Measurements from ENCODE around the gene B3GNT4. TPM values are rescaled to one million over a fixed set of nuclear protein-coding genes. Genes with fewer than 3 reads are reported as not detected.

The B3GNT4 gene
- total and polyA plus RNA-seq, 8 donors: 0.58 to 0.81 (median 0.62) TPM; not detected in 4

DNA sequence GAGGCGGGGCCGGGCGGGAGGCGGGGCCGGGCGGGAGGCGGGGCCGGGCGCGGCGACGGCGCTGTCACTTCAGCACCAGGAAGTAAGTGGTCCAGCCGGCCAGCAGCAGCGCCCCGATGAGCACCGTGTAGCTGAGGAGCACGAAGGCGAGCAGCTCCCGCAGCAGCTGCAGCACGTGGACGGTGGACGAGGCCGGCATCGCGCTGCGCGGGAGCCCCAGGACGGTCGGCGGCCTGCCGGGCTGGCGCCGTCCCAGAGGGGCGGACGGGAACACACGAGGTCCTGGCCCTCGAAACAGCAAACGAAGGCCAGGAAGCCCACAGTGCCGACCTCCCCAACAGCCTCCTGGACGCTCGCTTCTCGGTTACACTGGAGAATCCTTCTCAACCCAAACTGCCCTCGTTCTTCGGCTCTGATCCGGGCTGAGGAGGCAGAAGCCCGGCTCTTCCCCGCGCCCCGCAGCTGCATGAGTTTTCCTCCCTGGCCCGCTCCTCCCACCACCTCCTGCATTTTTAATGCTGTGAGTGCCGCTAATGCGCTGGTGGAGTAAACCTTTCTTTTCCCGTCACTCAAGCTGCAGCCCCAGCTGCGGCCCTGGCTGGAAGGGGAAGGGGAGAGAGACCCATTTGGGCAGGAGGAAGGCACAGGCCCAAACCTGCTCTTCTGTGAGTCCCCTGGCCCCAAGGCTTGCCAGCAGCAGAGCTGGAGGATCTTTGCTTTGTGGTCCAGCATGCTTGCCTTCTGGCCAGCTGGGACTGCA is 23.0 kb downstream of the B3GNT4 start:
- H3K4me3 ChIP-seq: peak overlapping the region; percentile 45 to 98 (median 50)
- DNase-seq: no peak
- H3K4me1 ChIP-seq: peaks cover 20 to 43% (median 34%) of the 10 kb centered on the region in 4 donors
- no peaks in the 10 kb centered on the region for H3K9me3 ChIP-seq
- peak overlapping the region; percentile 63 to 100 (median 71) for H3K27ac ChIP-seq
- peak in 1 of 3 donors; percentile 32 for TF ChIP-seq POLR2AphosphoS5 (IDR thresholded peaks at IDR 0.05)
- no peak for TF ChIP-seq POLR2A (IDR thresholded peaks at IDR 0.05)
- TF ChIP-seq EP300 (IDR thresholded peaks at IDR 0.05): no peak
- H3K27me3 ChIP-seq: no peaks in the 10 kb centered on the region
- peaks cover 9 to 67% (median 56%) of the 10 kb centered on the region in 4 donors for H3K36me3 ChIP-seq
- 7 to 32% (median 10%) methylated on average over 13 to 55 of the region's 55 CpGs for WGBS, 5 donors
- intact Hi-C loops (cut with DNase I; ENCODE audit: low total_unique reads): no loop called here

DNA sequence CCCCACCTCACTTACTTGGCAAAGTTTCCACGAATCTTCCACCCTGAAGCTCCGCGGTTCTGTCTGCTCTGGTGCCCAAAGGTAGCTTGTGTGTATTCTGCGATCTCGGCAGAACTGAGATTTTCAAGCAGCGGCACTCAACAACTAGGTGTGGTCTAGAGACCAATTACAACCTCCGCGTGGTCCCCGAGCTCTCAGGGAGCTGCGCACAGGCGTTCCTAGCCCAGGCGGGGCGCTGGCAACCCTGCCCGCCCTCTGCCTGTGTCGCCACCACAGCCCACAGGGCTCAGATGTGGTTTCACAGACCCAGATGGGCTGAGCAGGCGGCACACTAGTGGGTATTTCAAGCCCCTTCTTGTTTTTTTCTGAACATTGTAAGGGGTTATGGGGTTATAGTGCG is 23.8 kb downstream of the B3GNT4 start:
- Histone ChIP-seq H3K27ac (no peak overlapping the region), H3K27me3 (no peaks in the 10 kb centered on the region), H3K9me3 (no peaks in the 10 kb centered on the region), H3K4me3 (no peak overlapping the region), H3K4me1 (peaks cover 20 to 43% (median 33%) of the 10 kb centered on the region in 4 donors), H3K36me3 (peaks cover 13 to 68% (median 56%) of the 10 kb centered on the region in 4 donors)
- DNase-seq: peak in 1 of 2 donors; percentile 50
- intact Hi-C loops (cut with DNase I; ENCODE audit: low total_unique reads): no loop called here
- WGBS, 5 donors: 84 to 88% (median 87%) methylated on average over 17 of the region's 17 CpGs
- no peak for TF ChIP-seq POLR2AphosphoS5 (IDR thresholded peaks at IDR 0.05)
- TF ChIP-seq, protein P1, sequence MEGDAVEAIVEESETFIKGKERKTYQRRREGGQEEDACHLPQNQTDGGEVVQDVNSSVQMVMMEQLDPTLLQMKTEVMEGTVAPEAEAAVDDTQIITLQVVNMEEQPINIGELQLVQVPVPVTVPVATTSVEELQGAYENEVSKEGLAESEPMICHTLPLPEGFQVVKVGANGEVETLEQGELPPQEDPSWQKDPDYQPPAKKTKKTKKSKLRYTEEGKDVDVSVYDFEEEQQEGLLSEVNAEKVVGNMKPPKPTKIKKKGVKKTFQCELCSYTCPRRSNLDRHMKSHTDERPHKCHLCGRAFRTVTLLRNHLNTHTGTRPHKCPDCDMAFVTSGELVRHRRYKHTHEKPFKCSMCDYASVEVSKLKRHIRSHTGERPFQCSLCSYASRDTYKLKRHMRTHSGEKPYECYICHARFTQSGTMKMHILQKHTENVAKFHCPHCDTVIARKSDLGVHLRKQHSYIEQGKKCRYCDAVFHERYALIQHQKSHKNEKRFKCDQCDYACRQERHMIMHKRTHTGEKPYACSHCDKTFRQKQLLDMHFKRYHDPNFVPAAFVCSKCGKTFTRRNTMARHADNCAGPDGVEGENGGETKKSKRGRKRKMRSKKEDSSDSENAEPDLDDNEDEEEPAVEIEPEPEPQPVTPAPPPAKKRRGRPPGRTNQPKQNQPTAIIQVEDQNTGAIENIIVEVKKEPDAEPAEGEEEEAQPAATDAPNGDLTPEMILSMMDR (IDR thresholded peaks at IDR 0.05): no peak

DNA sequence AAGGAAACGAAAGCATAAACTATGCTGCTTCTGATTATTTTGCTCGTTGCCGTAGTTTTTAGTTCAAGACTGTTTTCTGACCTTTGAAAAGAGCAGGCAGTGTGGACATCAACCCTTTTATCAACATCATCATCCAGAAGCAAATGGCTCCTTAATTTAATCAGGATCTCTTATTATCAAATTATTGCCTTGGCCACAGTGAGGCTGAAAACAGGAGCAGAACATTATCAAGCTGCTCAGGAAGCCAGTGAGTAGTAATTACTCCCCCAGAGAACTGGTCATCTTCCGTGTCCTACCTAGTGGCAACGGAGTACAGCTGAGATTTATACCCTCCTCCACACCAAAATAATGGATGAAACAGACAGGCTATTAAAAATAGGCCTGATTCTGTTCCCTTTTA is 24.6 kb downstream of the B3GNT4 start:
- intact Hi-C loops (cut with DNase I; ENCODE audit: low total_unique reads): no loop called here
- 88 to 96% (median 90%) methylated on average over 5 of the region's 5 CpGs for WGBS, 5 donors
- no peak overlapping the region for H3K27ac ChIP-seq
- peaks cover 19 to 68% (median 56%) of the 10 kb centered on the region in 4 donors for H3K36me3 ChIP-seq
- DNase-seq: peak in 1 of 2 donors; percentile 29
- H3K9me3 ChIP-seq: no peaks in the 10 kb centered on the region
- TF ChIP-seq POLR2A (IDR thresholded peaks at IDR 0.05): no peak
- no peak for TF ChIP-seq POLR2AphosphoS5 (IDR thresholded peaks at IDR 0.05)
- TF ChIP-seq, protein P1 (IDR thresholded peaks at IDR 0.05): no peak
- no peak for TF ChIP-seq EP300 (IDR thresholded peaks at IDR 0.05)
- no peak overlapping the region for H3K4me3 ChIP-seq
- H3K27me3 ChIP-seq: no peaks in the 10 kb centered on the region
- peaks cover 20 to 36% (median 29%) of the 10 kb centered on the region in 4 donors for H3K4me1 ChIP-seq

DNA sequence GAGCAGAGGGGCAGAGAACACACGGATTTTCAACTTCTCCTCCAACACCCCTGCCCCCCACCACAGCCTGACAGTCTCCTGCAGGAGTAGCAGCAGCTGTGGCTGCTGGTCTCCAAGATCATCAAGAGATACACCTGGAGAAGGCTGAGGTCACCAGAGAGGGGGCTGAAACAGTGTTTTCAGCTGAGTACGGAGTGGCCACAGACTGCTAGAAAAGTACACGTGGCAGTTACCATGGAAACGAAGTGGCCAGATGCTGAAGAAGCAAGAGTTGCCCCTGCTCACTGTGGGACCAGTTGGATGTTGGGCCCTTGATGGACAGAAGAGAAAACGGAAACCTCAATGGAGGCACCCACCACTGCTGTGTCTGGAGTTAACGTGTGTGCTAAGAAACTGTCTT is 27.3 kb downstream of the B3GNT4 start:
- Histone ChIP-seq H3K4me1 (peaks cover 8 to 12% (median 10%) of the 10 kb centered on the region in 4 donors), H3K27ac (no peak overlapping the region), H3K4me3 (no peak overlapping the region), H3K36me3 (peaks cover 46 to 81% (median 70%) of the 10 kb centered on the region in 4 donors), H3K9me3 (no peaks in the 10 kb centered on the region), H3K27me3 (no peaks in the 10 kb centered on the region)
- TF ChIP-seq EP300 (IDR thresholded peaks at IDR 0.05) (no peak), POLR2A (IDR thresholded peaks at IDR 0.05) (no peak), POLR2AphosphoS5 (IDR thresholded peaks at IDR 0.05) (no peak)
- TF ChIP-seq, protein P1 (IDR thresholded peaks at IDR 0.05): no peak
- intact Hi-C loops (cut with DNase I; ENCODE audit: low total_unique reads): no loop called here
- WGBS, 5 donors: 70 to 86% (median 78%) methylated on average over 5 to 6 of the region's 6 CpGs
- DNase-seq: no peak

DNA sequence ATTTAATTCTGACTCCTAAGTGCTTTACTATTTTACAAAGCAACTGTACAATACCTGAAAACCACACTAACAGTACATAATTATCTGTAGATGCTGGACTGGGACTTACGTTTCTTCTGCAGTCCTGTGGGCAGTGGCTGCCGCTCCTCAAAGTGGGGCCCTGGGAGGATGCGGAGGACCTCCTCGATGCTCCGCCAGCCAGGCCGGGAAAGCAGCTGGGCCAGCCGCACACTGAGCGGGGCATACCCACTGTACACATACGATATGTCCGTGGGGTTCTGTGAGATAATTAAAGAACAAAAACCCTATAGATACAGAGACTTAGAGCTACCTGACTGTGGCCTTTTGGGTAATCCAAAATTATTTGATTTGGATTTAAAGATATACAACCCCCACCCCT is 29.2 kb downstream of the B3GNT4 start:
- DNase-seq: no peak
- TF ChIP-seq POLR2AphosphoS5 (IDR thresholded peaks at IDR 0.05) (no peak), EP300 (IDR thresholded peaks at IDR 0.05) (no peak)
- TF ChIP-seq, protein P1 (IDR thresholded peaks at IDR 0.05): no peak
- Histone ChIP-seq H3K4me1 (no peaks in the 10 kb centered on the region), H3K9me3 (no peaks in the 10 kb centered on the region), H3K36me3 (peaks cover 53 to 95% (median 85%) of the 10 kb centered on the region in 4 donors), H3K4me3 (no peak overlapping the region), H3K27ac (no peak overlapping the region), H3K27me3 (no peaks in the 10 kb centered on the region)
- 94 to 97% (median 97%) methylated on average over 8 to 10 of the region's 10 CpGs for whole genome bisulfite sequencing, 5 donors
- intact Hi-C loops (cut with DNase I; ENCODE audit: low total_unique reads): no loop called here

All from stomach (tissue), 9 donors.